HG02885 (cell line): ENCODE data around the gene CACTIN.
A peak's percentile ranks its signal among the peaks of the same experiment; 100 is the strongest.
"Not testable (repeated sequence)": the region's sequence is repeated elsewhere in the genome, so short reads cannot be mapped to it uniquely, and the experiment has no call there.

Experiments used
- ATAC-seq: cut with Tn5 transposase; IDR thresholded peaks from one replicate; pipeline ENCODE4 v1.9.1; 2021; ENCODE audit warnings: mild to moderate bottlenecking; ENCODE audit not compliant: unreplicated experiment, poor library complexity

Gene CACTIN

DNA sequence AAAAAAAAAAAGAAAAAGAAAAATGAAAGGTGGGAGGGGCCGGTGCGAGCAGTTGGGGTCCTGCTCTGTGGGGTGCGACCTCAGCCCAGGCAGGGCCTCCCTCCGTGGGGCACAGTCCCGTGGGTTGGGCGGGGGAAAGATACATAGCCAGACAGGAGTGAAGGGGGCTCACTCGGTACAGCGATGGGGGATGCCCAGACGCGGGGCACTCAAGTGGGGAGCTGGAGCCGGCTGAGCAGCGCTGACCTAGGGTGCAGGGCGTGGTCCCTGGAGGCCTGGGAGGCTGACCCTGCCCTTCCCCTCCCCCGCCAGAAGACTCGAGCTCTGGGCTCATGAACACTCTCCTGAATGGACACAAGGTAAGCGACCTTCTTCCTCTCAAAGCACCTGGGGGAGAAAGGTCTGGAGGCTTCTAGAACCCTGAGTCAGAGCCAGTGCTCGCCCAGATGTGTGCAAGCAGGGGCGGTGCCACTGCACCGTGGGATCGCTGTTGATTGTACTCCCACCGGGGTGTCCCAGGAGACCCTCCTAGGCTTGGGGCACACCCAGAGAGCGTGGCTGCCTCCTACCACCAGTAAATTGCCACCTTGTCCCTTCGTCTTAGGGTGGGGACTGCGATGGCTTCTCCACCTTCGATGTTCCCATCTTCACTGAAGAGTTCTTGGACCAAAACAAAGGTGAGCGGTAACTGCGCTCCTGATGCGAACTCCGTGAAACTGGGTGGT is 50.5 kb downstream of the CACTIN start:
- no peak for ATAC-seq

DNA sequence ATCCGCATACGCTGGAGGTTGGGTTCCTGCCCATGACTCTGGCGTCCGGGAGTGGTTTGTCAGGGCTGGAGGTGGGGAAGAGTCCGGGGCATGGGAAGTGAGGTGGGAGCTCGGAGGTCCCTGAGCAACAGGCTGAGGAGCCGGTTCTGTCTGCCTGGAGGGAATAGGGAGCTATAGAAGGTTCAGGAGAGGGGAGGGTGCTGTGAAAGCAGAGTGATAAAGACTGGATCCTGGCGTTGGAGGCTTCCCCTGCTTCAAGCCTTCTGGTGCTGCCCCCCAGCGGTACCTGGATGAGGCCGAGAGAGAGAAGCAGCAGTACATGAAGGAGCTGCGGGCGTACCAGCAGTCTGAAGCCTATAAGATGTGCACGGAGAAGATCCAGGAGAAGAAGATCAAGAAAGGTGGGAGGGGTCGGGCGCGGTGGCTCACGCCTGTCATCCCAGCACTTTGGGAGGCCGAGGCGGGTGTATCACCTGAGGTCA is 51.3 kb downstream of the CACTIN start:
- ATAC-seq = no peak

GRCh38 chr19:3573858-3574637 is 52.5 kb downstream of the CACTIN start:
- ATAC-seq = no peak

- no peak for ATAC-seq
These were observed 53.3 kb downstream of the CACTIN start for GRCh38 chr19:3573162-3573857.

GRCh38 chr19:3572855-3573161 is 53.8 kb downstream of the CACTIN start, which contains the start of gene HMG20B:
TSS of gene HMG20B (plus strand) at chr19:3572944. CDS start at chr19:3573310, 366 bp downstream.
- ATAC-seq = no peak

GRCh38 chr19:3572132-3572854 is 54.3 kb downstream of the CACTIN start:
- peak; percentile 83 for ATAC-seq

DNA sequence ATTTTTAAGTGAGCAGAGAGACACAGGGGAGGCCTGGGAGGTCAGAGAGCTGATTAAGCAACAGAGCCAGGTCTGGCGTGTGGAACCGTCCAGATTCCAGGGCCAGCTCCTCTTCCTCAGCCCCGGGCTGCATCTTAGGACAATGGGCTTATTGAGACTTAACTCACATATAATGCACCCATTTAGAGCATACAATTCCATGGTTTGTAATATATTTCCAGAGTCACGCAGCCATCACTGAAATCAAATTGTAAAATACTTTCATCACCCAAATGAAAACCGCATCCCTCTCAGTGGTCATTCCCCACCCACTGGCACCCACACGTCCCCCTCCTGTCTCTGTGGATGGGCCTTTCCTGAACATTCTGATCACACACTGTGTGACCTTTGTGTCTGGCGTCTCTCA is 56.0 kb downstream of the CACTIN start:
- ATAC-seq = no peak

DNA sequence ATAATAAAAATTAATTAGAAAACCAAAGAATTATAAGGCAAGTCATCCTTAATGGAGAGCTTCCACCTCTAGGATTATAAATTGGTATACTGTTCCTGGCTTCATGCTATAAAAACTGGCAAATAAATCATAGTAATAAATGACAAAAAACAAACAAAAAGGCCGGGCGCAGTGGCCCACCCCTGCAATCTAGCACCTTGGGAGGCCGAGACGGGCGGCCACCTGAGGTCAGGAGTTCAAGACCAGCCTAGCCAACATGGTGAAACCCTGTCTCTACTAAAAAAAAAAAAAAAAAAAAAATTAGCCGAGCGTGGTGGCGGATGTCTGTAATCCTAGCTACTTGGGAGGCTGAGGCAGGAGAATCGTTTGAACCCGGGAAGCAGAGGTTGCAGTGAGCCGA is 56.5 kb downstream of the CACTIN start:
- not testable (repeated sequence) for ATAC-seq

GRCh38 chr19:3565139-3565538 is 61.5 kb downstream of the CACTIN start:
- no peak for ATAC-seq

DNA sequence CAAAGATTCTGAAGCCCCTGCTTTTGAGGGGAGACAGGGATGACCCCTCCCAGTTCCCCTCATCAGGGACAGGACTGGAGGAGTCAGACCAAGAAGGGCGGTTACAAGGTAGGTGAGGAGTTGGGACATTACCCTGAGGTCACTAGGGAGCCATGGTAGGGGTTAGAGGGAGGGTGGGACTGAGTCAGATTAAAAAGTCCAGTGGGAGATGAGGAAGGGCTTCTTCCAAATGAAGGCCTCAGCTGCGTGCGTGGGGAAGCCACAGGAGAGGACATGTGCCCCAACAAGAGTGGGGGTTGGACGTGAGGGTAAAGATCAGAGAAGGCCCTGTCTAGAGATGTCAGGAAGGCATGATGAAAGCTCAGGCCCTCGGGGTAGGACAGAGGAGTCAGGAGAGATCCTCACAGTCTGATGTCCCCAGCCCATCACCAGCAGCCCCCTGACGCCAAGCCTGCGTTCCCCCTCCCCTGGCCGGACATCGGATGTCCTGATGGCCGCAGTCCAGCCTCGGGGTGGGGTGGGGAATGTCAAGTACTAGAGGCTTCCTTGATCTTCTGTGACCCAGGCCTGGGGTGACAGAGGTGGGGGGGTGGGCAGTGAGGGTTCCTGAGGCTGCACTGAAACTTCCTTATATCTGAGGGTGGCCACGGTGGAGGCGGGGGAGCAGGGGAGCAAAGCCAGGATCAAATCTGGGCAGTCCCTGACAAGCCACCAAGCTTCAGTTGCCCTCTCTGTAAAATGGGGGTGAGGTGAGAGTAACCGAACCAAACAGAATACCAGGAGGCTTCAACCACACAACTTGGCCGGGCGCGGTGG is 62.7 kb downstream of the CACTIN start:
- no peak for ATAC-seq
